Activated CD4-positive, CD25-positive, alpha-beta regulatory T cell (primary cell): Measurements from ENCODE around the gene HEXIM1.

Experiments used
- DNase-seq, 4 experiments: peaks; one replicate each; lab custom pipeline; 2025; lab: John Stamatoyannopoulos, UW

HEXIM1 gene, protein sequence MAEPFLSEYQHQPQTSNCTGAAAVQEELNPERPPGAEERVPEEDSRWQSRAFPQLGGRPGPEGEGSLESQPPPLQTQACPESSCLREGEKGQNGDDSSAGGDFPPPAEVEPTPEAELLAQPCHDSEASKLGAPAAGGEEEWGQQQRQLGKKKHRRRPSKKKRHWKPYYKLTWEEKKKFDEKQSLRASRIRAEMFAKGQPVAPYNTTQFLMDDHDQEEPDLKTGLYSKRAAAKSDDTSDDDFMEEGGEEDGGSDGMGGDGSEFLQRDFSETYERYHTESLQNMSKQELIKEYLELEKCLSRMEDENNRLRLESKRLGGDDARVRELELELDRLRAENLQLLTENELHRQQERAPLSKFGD

DNA sequence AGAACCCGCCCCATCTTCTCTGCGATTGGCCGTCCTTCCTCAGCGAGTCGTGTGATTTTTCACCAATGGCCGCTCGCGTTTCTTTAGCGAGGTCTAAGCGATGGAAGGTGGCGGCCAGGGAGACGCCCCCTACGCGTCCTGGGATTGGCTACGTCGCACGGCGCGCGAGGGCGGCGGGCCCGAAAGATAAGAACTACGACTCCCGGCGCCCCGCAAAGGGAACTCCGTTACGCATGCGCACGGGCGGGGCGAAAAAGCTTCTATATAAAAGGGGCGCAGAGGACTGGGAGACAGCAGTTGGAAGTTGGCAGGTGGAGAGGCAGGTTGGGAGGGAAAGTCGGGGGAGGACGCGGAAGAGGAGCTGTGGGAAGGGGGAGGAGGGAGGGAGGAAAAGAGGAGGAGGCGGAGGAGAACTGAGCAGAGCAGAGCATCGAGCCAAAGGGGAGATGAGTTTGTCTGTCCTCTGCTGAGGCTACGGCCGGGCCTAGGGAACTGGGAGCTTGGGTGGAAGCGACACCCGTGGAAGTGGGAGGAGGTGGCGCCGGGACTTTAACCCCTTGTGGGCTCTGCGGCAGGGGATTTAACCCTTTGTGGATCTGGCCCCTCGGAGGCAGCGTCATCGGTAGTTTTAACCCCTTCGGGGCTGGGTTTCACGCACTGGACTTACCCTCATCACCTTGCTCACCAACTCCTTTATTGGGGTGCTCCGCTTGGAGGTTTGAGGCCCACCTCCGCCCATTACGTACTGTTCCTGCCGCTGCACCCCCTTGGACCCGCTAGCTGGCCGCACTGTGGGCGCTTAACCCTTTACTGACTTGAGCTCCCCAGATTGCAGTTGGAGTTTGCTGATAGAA lies at the start of gene HEXIM1:
Gene HEXIM1, plus strand, starts transcription at position 293 of the 854 bp plus-strand sequence. CDS start 716 bp downstream, outside the sequence.
- peak; percentile 97 to 99 (median 98) for DNase-seq

DNA sequence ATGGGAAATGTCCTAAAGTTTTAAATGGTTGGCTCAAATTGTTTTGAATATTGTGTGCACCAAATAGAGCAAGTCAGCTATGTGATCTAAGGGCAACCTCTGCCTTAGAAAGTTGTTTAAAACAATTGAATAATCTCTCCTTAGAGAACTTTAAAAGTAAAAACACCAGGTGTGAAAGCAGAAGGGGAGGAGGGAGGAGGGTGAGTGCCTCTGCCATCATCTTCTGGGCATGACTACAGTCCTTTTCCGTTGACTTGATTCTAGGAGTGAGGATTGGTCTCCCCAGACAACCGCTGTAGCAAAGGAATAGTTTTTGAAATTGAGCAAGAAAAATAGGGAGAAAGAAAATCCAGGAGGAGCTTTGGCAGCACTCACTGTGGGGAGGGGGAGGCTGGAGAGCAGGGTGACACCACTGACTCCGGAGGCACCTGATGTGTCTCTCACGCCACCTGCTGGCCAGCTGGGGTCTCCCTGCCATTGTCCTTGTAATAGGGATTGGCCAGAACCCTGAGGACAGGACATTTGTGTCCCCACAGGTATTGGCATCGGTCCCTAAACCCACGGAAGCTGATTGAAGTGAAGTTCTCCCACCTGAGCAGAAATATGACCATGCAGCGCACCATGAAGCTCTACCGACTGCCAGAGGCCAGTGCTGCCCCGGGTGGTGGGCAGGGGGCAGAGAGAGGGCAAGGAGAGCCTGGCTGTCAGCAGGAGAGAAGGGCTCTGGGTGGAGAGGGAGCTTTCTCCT lies 49.2 kb upstream of the HEXIM1 start:
- DNase-seq = peak; percentile 52 to 70 (median 58)

DNA sequence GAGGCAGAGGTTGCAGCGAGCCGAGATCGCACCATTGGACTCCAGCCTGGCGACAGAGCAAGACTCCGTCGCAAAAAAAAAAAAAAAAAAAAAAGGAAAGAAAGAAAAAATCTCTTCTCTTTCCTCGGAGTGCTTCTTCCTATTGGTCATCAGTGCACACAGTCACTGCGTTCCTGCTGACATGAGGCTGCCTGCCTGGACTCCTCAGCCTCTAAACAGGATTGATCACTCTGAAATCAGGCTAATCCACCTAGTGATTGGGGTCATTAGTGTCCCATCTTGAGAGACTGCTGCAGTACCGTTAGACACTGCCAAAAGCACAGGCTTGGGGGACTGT lies 46.8 kb upstream of the HEXIM1 start:
- DNase-seq = no peak

DNA sequence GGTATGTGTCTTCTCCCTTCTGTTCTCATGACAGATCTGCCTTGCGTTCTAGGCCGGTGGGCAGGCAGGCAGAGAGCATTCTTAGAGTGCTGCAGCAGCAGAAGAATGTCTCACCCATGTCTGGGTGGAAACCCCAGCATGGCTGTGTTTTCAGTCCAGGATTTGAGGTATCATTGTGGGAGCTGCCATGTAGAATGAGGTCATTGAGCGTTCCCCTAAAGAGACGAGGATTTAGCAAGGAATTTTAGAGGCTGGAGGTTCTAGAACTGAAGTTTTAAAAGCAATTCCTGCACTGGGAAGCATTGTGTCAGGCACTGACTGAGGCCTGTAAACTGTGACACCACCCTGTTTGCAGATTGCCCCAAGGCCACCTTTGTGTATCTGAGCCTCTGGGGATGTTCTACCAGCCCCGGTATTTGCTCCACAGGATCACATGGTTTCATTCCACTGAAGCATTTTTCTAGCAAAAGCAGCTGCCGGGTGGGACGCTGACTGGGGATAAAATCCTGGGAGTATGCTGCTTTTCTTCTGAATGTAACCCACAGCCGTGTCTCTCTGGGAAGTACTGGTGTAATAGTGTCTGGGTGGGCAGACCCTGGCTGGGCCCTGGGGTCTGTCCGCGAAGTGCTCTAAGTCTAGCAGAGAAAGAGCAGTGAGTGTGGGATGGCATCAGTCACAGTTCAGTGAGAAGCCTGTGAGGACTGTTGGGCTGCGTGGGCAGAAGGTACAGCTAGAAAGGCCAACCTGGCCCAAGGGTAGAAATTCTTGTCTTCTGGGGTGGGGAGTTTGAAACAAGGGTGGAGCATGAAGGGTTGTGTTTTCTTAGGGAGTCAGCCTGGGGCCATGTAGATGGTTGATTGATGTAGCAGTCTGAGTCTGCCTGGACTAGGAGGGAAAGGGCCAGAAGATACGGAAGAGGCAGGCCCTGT lies 46.1 kb upstream of the HEXIM1 start:
- no peak for DNase-seq

DNA sequence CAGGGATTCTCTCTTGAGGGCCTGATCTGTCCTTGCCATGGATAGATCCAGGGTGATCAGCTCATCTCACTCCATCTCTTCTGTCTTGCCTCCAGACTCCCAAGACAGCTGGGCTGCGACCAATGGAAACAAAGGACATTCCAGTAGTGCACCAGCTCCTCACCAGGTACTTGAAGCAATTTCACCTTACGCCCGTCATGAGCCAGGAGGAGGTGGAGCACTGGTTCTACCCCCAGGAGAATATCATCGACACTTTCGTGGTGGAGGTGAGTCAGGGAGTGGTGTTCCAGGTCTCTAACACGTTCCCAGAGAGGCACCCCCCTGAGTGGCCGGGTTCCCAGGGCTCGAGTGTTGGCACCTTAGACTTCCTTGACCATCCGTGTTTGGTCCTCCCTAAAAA lies 45.4 kb upstream of the HEXIM1 start:
- no peak for DNase-seq

DNA sequence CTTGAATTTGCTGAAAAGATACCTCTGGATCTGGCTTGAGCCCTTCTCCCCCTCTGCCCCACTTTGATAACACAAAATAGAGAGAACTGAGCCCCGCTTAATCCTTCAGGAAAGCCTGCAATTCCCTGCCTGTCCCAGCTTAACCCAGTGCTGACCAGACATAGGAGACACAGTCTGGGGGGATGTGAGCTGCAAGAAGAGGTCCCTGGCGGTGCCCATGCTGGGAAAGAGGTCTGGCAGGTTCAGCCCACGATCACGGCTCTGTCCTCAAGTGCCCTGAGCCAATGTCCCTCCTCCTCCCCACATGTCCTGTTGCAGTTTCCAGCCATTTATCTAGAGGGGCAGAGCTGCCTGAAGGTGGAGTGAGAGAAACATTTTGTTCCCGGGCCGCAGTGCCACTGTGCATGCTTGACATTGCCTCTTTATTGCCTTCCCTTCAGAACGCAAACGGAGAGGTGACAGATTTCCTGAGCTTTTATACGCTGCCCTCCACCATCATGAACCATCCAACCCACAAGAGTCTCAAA lies 44.9 kb upstream of the HEXIM1 start:
- DNase-seq = no peak

DNA sequence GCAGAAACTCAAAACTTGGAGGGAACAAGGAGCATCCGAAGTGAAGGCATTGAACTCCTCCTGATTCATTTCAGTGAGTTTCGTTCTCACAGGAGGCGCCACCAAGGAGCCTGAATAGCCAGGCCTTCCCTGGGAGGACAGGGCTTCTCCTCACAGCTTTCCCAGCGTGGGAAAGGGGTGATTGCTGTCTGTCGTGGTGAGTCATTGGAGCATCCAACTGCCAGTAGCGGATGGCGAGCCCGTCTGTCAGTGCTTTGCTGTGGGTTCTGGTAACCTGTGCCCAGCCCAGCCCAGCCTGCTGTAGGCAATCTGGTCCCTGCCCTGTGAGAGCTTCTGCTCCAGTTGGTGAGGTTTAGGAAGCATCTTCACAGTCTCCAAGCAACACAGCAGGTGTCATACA lies 44.2 kb upstream of the HEXIM1 start:
- DNase-seq = no peak

DNA sequence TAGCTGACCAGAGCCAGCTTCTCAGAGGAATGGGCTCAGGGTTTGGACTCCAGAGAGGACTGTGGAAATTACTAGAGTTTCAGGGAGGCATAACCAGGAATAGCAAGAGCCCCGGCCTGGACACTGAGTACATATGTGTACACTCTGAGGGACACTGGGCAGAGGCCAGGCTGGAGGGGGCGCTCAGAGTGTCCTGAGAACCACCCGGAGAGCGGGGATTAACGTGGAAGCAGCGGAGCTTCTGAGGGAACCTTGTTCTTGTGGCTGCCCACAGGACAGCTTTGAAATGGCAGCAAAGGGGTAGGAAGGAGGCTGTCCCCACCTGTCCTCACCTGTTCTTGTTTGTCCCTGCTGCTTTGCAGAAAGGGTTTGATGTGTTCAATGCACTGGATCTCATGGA lies 43.8 kb upstream of the HEXIM1 start:
- no peak for DNase-seq

DNA sequence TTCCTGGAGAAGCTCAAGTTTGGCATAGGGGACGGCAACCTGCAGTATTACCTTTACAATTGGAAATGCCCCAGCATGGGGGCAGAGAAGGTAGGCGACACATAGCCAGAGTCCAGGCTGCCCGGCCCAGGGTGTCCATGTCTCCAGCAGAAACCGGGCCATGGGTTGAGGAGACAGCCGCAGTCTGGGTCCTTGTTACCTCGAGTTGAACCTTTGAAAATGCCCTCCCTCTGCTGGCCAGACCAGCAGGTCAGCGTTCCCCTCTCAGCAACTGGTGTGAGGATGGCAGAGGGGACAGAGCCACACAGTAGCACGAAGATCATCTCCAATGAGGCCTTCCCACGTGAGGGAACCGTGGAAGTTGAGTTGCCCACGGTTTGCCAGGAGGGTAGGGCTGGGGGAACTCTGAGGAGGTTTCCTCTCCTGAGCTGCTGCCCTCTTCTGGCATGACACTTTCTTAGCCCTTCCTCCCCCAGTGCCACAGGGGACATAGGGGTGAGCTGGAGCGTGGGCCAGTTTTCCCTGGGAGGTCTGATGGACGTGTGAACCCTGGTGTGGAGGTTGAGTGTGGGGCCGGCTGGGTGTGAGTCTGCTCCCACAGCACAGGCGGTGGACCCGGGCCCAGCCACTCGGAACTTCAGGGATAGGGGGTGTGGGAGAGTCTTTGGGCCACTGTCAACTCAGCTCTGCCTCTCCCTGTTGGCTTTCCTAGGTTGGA lies 43.2 kb upstream of the HEXIM1 start:
- no peak for DNase-seq

DNA sequence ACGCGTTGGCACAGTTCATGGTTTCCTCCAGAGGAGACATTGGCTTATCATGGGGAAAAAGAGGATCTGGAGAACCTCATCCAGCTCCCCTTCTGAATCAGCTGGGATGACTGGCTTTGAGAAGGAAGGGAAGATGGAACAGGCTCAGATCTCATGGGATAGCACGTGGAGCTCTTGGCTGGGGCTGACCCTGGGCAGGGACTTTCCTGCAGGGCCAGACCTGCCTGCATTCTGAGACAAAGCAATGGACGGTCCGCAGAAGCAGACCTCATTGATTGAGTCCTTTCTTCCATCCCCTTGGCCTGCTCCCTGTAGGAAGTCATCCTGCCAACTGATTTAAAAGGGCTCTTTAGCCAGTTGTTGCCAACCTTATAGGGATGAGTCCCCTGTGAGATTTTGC lies 42.2 kb upstream of the HEXIM1 start:
- no peak for DNase-seq

DNA sequence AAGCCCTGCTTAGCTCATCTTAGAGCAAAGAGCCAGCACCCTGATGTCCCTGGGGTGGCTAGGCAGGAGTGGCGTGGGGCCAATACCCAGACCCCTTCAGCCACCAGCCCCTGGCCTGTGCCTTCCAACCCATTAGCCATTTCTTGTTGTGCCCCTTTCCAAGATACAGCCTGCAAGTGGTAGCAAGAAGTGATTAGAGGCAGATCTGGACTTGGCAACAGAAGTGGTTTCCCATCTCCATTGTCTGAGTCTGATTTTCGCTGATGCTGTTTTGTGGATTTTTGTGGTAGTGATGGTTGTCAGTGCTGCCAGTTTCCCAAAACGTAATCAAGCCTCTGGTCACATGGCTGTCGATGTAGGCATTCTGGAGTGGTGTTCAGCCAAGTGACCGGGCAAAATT lies 41.7 kb upstream of the HEXIM1 start:
- DNase-seq = no peak

DNA sequence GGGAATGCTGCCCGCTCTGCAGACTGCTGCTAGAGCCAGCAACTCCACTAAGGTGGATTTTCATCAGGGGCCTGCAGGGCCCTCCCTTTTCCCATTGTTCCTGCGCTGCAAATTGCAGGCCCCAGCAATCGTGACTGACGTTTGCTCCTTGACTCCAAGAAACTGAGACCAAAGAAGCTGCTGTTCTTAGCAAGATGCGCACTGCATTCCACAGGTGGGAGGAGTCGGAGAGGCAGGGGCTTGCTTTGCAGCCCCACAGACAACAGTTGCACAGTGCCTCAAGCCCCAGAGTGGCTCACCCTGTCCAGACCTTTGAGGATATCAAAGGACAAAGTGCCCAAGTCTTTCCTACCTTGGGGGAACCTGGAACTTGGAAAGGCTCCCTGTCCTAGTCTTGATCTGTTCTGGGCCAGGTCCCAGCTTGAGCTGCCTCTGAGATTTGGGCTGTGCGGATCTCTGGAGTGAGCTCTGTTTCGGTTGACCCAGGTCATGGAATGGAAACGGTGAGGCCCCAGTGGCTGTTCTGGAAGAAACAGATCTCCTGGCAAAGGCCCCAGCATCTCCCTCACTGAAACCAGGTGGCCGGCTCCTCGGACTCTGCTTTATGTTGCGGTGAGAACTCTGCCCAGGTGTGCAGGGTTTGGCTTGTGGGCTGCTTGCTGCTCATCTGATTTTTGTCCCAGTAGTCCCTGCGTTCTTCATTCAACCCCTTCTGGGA lies 40.8 kb upstream of the HEXIM1 start:
- DNase-seq = no peak

DNA sequence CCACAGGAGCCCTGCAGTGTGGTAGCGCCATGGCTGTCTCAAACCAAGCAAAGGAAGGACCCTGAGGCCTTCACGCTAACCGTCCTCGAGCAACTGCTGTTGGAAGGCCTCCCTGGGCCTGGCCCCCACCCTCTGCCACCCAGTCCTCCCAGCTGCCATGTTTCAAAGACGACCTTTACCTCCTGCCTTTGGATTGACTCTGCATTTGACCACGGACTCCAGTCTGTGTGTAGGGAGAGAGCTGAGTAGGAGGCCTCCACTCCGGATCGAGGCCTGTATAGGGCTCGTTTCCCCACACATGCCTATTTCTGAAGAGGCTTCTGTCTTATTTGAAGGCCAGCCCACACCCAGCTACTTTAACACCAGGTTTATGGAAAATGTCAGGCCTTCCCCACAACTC lies 40.2 kb upstream of the HEXIM1 start:
- no peak for DNase-seq

DNA sequence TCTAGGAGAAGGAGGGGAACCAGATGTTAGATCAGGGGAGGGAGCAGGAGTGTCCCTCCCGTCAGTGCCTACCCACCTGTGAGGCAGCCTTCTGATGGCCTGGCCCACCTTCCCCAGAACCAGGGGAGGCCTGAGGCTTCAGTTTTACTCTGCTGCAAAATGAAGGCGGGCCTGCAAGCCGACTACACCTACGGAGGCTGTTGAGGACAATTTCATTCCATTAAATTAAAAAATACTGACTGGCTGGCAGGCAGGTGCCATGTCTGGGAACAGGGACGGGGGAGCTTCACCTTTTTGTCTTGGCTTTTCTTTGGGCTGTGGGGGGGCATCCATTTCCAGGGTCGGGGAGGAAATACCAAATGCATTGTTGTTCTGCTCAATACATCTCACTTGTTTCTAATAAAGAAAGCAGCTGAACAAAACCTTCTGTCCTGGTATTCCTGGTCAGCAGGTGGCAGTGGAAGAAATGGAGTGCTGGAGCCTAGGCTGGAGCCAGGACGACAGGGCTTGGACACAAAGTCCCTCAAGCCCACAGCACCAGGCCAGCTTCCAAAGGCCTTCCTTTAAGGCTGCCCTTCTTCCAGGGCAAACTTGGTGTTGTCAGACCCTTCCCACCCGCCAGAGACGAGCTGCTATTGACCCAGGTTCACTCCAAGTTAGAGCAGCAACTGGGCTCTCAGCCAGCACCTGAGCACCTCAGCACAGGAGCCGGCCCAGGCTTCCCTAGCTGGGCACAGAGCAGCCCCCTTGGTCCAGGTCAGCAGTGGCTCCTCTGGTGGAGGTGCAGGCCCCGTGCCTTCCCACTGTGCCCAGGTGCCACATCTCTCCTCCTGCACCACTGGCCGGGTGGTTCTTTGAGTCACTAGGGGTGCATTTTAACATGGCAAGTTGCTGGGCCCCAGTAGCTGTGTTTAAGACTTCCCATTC lies 39.4 kb upstream of the HEXIM1 start:
- DNase-seq = no peak

DNA sequence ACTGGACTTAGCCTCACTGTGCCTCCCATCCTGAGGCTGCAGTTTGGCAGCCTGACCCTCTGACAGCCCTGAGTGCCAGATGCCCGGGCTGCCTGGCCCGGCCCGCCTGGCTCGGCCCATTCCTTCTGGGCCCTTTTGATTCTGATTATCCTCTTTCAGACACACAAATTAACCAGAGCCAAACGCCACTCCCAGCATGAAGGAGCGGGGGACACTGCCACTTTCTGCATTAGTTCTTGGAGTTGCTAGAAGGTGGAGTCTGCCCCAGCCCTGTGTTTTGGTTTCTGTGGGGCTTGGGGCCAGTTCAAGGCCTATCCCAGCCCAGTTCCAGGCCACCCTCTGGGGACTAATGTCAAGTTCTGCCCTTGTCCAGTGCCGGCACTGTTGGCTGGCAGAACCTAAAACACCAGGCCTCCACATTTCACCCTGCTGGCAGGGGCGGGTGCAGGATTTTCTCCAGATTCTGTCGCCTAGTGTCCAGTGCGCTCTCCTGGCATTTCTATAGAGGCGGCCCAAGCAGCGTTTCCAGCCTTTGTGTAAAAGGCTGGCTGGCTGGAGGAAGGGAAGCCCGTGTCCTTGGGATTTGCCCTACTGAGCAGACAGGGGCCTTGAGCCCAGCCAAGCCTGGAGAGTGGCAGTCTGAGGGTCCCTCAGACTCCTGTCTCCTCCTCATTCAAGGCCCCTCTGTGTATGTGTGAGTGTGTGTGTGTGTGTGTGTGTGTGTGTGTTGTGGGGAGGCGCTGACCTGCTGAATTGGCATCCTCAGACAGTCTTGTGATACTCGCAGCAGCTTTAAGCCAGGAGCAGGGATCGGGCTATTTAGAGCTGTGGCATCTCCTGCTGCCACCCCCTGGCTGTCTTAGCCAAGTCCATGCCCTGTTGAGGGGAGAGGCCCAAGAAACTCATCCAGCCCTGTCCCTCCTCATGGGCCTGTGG lies 37.3 kb upstream of the HEXIM1 start:
- DNase-seq = no peak

DNA sequence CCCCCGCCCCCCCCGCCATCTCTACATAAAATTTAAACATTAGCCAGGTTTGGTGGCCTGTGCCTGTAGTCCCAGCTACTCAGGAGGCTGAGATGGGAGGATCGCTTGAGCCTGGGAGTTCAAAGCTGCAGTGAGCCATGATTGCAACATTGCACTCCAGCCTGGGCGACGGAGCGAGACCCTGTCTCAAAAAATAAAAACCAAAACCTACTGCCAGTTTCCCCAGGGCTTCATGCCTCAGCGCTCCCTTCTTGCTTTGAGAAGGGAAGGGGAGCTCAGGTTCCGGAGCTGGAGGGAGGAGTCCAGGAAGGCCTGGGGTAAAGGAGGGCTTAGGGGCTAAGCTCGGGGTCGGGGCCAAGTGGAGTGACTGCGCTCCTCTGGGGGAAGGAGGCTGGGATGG lies 36.4 kb upstream of the HEXIM1 start:
- no peak for DNase-seq

DNA sequence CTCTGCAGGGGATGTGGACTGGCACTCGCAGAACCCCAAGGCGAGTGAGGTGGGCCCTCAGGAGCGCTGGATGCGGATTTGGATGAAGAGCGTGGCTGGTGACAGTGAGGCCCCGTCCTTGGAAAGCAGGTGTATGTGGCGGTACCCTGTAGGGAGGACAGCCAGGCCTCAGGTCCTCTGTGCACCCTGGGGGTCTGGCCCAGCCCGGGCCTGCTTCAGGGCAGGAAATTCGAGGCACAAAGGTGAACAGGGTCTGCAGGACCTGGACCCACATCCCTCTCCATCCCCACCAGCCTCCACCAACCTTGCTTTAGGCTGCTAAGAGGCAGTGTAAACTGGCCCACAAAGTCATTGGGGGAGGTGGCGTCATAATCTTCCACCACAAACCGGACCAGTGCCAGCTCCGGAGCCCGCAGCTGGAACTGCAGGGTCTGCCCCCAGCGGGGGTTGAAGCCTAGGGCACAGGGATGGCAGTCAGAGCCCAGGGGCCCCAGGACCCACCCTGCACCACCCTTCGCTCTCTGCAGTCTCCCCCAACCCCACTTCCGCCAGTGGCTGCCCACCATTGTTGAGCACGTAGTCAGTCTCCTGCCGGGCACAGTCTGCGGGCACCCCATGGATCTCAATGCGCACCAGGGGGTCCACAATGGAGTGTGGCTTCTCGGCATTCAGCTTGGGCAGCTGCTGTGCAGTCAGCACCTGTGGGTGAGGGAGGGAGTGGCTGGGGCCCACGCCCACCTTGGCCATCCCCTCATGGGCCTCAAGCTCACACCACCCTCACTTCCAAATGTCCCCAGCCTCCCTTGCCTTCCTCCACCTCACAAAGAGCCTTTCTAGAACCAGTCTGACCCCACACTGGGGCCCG lies 35.5 kb upstream of the HEXIM1 start:
- DNase-seq = no peak
